Suprapubic skin (tissue), 4 donors: ENCODE results near the gene NPB.

ENCODE experiments used
- CTCF ChIP-seq, 2 donors: fragments of 200-600 bp in 1 of 2; fragments of 450-650 bp in 1 of 2; sonication (generic) in 1 of 2; IDR thresholded peaks; one replicate each; pipeline ENCODE4 v1.5.1; 2016 to 2019; ENCODE audit warnings: antibody characterized with exemption in 2 of 2, mild to moderate bottlenecking in 1 of 2, moderate library complexity in 1 of 2
- EP300 ChIP-seq: sonication (generic); formaldehyde crosslinking; IDR thresholded peaks from one replicate; pipeline ENCODE4 v1.6.1; 2017; ENCODE audit warnings: antibody characterized with exemption
- POLR2A ChIP-seq, 2 donors: fragments of 450-650 bp; IDR thresholded peaks; one replicate each; pipeline ENCODE4 v1.6.1; 2017; ENCODE audit warnings: antibody characterized with exemption in 2 of 2, mild to moderate bottlenecking in 2 of 2, moderate library complexity in 2 of 2
- POLR2AphosphoS5 ChIP-seq, 3 donors: sonication (generic); formaldehyde crosslinking; IDR thresholded peaks; one replicate each; pipeline ENCODE4 v1.6.1; 2017; ENCODE audit warnings: antibody characterized with exemption in 3 of 3

GRCh38 chr17:81867170-81867990 is 34.7 kb upstream of the NPB start:
- TF ChIP-seq POLR2A (IDR thresholded peaks at IDR 0.05) (no peak), POLR2AphosphoS5 (IDR thresholded peaks at IDR 0.05) (no peak), CTCF (IDR thresholded peaks at IDR 0.05) (no peak), EP300 (no peak)
